Testis (tissue), 3 donors: ENCODE measurements around the gene DERA. TPM values are rescaled to one million over a fixed set of nuclear protein-coding genes. Genes with fewer than 3 reads are reported as not detected.

Source experiments
- DNase-seq: peaks from one replicate; pipeline ENCODE4 v3.0.0-alpha.2; 2019
- H3K27ac ChIP-seq, 2 donors: fragments of 200-600 bp; sonication (generic); one replicate each; pipeline ENCODE4 v1.5.1; 2019
- H3K27me3 ChIP-seq: fragments of 200-600 bp; sonication (generic); one replicate; pipeline ENCODE4 v1.5.1; 2019
- H3K36me3 ChIP-seq: fragments of 200-600 bp; sonication (generic); one replicate; pipeline ENCODE4 v1.5.1; 2017; ENCODE audit warnings: low read depth; ENCODE audit errors: missing control alignments
- H3K4me1 ChIP-seq: fragments of 200-600 bp; sonication (generic); one replicate; pipeline ENCODE4 v1.5.1; 2019
- H3K4me3 ChIP-seq, 2 donors: fragments of 200-600 bp; sonication (generic); one replicate each; pipeline ENCODE4 v1.5.1; 2017 to 2019
- H3K9me3 ChIP-seq: fragments of 200-600 bp; sonication (generic); one replicate; pipeline ENCODE4 v1.5.1; 2017
- CTCF ChIP-seq, 3 experiments: fragments of 450-650 bp in 2 of 3; fragments of 200-600 bp in 1 of 3; sonication (generic) in 1 of 3; IDR thresholded peaks; one replicate each; pipeline ENCODE4 v1.5.1; 2016 to 2019; ENCODE audit warnings: antibody characterized with exemption in 3 of 3, mild to moderate bottlenecking in 2 of 3, moderate library complexity in 1 of 3
- POLR2A ChIP-seq: fragments of 450-650 bp; IDR thresholded peaks from one replicate; pipeline ENCODE4 v1.6.1; 2017; ENCODE audit warnings: antibody characterized with exemption, mild to moderate bottlenecking, moderate library complexity
- WGBS, 2 donors: methylation state at CpG; one replicate each; pipeline ENCODE4 v1.1.5; 2018; 5-methylcytosine and 5-hydroxymethylcytosine counted together
- intact Hi-C: fragments of 100-400 bp; cut with DNase I; formaldehyde crosslinking; loops from one replicate; pipeline ENCODE4 v1.15.1; 2023; ENCODE audit warnings: low total_unique reads
- polyA plus RNA-seq: library from polyadenylated mRNA; stranded (reverse); fragments of 350-450 nt; fragmentation: Illumina TruSeq; extraction: RNeasy Lipid Tissue Mini Kit (QIAGEN cat#74804); gene quantifications from one replicate; pipeline ENCODE4 v1.2.3, GENCODE V29; 2014; ENCODE audit warnings: low read depth, low replicate concordance; ENCODE audit not compliant: insufficient read depth
- total RNA-seq, 2 donors: library from RNA; depleted of rRNA; stranded (reverse); fragments of >200 nt; gene quantifications; one replicate each; pipeline ENCODE4 v1.2.3, GENCODE V29; 2016

DERA gene
- total and polyA plus RNA-seq, 3 donors from 2014 or later, result 14.0 to 21.3 (median 19.0) TPM

DNA sequence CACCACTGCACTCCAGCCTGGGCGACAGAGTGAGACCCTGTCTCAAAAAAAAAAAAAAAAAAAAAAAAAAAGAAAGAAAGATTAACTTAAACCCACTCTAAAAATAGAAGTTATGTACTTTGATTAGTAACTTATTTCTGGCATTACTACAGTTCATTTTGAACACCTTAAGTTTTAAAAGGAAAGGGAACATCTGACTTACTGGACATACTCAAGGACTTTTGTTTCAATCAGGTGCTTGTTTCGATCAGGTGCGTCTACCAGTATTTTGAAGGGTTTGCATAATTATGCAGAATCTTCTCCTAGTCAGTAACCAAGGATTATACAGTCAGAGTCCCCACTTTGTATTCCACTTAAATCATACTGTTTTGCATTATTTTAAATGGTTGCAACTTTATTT is 105.6 kb downstream of the DERA start:
- no peak for DNase-seq
- Histone ChIP-seq H3K4me3 (no peak overlapping the region), H3K9me3 (no peaks in the 10 kb centered on the region), H3K36me3 (no peaks in the 10 kb centered on the region), H3K27ac (no peak overlapping the region), H3K27me3 (no peaks in the 10 kb centered on the region), H3K4me1 (no peaks in the 10 kb centered on the region)
- WGBS, 2 donors, result 96 to 97% methylated on average over 3 of the region's 3 CpGs
- TF ChIP-seq CTCF (IDR thresholded peaks at IDR 0.05) (no peak), POLR2A (no peak)
- intact Hi-C loops, result no loop called here

DNA sequence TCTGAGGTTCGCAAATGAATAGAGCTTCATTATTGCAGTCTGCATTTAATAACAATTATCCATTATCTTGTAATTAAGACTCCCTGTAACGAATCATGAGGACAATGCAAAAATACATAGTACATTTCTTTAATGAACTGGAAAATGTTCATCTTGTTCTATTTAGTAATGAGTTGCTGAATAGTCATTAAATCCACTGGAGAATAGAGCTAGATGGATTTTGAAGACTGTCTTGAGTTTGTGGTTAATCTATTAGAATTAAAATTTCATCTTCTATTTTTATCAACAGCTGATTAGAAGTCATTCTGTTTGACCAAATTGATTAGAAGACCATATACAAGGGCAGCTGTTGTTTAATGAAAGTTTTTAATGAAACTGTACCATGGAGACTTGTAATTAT is 107.2 kb downstream of the DERA start:
- intact Hi-C loops, result no loop called here
- TF ChIP-seq CTCF (IDR thresholded peaks at IDR 0.05) (no peak), POLR2A (no peak)
- Histone ChIP-seq H3K36me3 (no peaks in the 10 kb centered on the region), H3K27me3 (no peaks in the 10 kb centered on the region), H3K4me3 (no peak overlapping the region), H3K9me3 (no peaks in the 10 kb centered on the region), H3K4me1 (no peaks in the 10 kb centered on the region), H3K27ac (no peak overlapping the region)
- no peak for DNase-seq
- 85 to 87% methylated on average over 2 of the region's 2 CpGs for WGBS, 2 donors

GRCh38 chr12:16019136-16019535 is 108.0 kb downstream of the DERA start:
- intact Hi-C loops, result no loop called here
- no peak overlapping the region for H3K4me3 ChIP-seq
- no peaks in the 10 kb centered on the region for H3K27me3 ChIP-seq
- no peak overlapping the region for H3K27ac ChIP-seq
- H3K36me3 ChIP-seq, result no peaks in the 10 kb centered on the region
- H3K4me1 ChIP-seq, result no peaks in the 10 kb centered on the region
- TF ChIP-seq CTCF (IDR thresholded peaks at IDR 0.05), result no peak
- no peak for TF ChIP-seq POLR2A
- no peak for DNase-seq
- no peaks in the 10 kb centered on the region for H3K9me3 ChIP-seq

DNA sequence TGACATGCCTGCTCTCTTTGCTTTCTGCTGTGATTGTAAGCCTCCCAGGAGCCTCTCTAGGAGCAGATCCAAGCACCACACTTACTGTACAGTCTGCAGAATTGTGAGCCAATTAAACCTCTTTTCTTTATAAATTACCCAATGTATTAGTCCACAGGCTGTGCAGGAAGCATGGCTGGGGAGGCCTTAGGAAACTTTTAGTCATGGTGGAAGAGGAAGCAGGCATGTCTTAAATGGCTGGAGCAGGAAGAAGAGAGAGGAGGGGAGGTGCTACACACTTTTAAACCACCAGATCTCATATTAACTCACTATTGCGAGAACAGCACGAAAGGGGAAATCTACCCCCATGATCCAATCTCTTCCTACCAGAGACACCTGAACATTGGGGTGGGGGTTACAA is 108.9 kb downstream of the DERA start:
- Histone ChIP-seq H3K27ac (no peak overlapping the region), H3K4me1 (no peaks in the 10 kb centered on the region), H3K36me3 (no peaks in the 10 kb centered on the region), H3K9me3 (no peaks in the 10 kb centered on the region), H3K27me3 (no peaks in the 10 kb centered on the region), H3K4me3 (no peak overlapping the region)
- TF ChIP-seq POLR2A (no peak), CTCF (IDR thresholded peaks at IDR 0.05) (no peak)
- 84 to 93% methylated on average over 2 of the region's 2 CpGs for WGBS, 2 donors
- DNase-seq, result no peak
- intact Hi-C loops, result no loop called here

DNA sequence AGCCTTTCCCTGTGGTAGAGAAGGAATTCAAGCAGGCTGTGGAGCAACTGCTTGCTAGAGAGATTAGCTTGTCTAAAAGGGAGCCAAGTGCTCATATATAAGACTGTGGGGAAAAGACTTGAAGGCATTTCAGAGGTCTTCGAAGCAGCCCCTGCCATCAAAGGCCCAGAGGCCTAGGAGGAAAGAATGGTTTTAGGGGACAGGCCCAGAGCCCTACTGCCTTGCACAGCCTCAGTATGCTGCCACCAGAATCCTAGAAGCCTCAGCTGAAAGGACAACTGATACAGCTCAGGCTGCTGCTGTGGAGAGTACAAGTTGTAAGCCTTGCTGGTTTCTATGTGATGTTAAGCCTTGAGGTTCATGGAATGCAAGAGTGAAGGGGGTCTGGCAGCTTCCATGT is 109.9 kb downstream of the DERA start:
- TF ChIP-seq POLR2A (no peak), CTCF (IDR thresholded peaks at IDR 0.05) (no peak)
- Histone ChIP-seq H3K4me1 (no peaks in the 10 kb centered on the region), H3K36me3 (no peaks in the 10 kb centered on the region), H3K9me3 (no peaks in the 10 kb centered on the region), H3K27ac (no peak overlapping the region), H3K4me3 (no peak overlapping the region), H3K27me3 (no peaks in the 10 kb centered on the region)
- WGBS, 2 donors, result 80 to 95% methylated on average over 1 of the region's 1 CpG
- DNase-seq, result no peak
- intact Hi-C loops, result no loop called here
